ENCODE measurements around the gene MYO1E. TPM values are rescaled to one million over a fixed set of nuclear protein-coding genes. Genes with fewer than 3 reads are reported as not detected.

The MYO1E gene
- total and polyA plus RNA-seq, 2 of the 8 experiments (the other 6 are each of a cell fraction or from before 2014, with no cell fraction given), result 19.6 to 142 TPM

DNA sequence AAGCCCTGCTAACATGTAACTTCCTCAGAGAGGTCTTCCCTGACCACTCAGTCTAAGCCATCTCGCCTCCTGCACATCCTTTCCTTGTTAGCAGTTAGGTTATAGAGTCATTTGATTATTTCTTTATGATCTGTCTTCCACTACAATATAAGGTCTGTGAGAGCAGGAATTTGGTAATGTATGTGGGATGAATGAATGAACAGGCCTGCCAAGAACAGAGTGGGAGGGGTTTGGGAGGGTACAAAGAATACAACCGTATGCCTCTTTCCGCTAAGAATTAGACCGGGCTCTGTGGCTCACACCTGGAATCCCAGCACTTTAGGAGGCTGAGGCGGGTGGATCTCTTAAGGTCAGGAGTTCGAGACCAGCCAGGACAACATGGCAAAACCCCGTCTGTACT is 32.4 kb upstream of the MYO1E start:
- CTCF ChIA-PET (ENCODE audit: partially characterized antibody), result interaction anchor here (0.6 to 1.2 kb wide), 4 partner anchors 9 to 204 kb away, joined by 3 to 8 read pairs (median 4); no protein-coding TSS in a partner anchor
- FAIRE-seq, result no peak
- TF ChIP-seq GTF2F1 (IDR thresholded peaks at IDR 0.05; ENCODE audit: borderline replicate concordance, low read depth, low read length) (no peak), CBX5 (IDR thresholded peaks at IDR 0.05; ENCODE audit: low read depth, low read length) (no peak), SIX5 (IDR thresholded peaks at IDR 0.05; ENCODE audit: low read depth, low read length) (no peak), ASH2L (IDR thresholded peaks at IDR 0.05; ENCODE audit: low read length) (no peak)

More for the DNA sequence above, 32.4 kb upstream of the MYO1E start:
- H3K23ac ChIP-seq (ENCODE audit: insufficient read length), result no peak overlapping the region
- H3K18ac ChIP-seq (ENCODE audit: extremely low read depth, low read length), result no peak overlapping the region
- no peak overlapping the region for H3K4me2 ChIP-seq (ENCODE audit: insufficient read depth in 1 of 2, low read depth in 2 of 2, low read length in 2 of 2)
- no peak overlapping the region for H4K91ac ChIP-seq (replicated peaks; ENCODE audit: insufficient read length, low read length)
- H3K27me3 ChIP-seq (replicated peaks in 1 of 4; ENCODE audit: control insufficient read depth in 3 of 4, extremely low read depth in 1 of 4, insufficient read depth in 3 of 4, low read length in 3 of 4), result peaks cover 0 to 3% (median 2%) of the 10 kb centered on the region in 4 experiments; a peak in 6 of 7 replicates
- peaks cover 6 to 18% (median 12%) of the 10 kb centered on the region in 4 experiments; a peak in 5 of 7 replicates for H3K4me1 ChIP-seq (replicated peaks in 1 of 4; ENCODE audit: control insufficient read depth in 3 of 4, insufficient read depth in 4 of 4, low read length in 3 of 4)
- POLR2A ChIA-PET (ENCODE audit: partially characterized antibody), result no interaction called here
- WGBS, 2 experiments (ENCODE audit: extremely low coverage in 1 of 2, insufficient coverage in 1 of 2, insufficient read length in 1 of 2, insufficient replicate concordance in 2 of 2, low coverage in 1 of 2, low lambda C conversion rate in 2 of 2, missing lambda C conversion rate in 1 of 2), result 87% methylated on average over 7 of the region's 7 CpGs; no CpG with 5 or more reads in 1 of the 2 experiments
- no peaks in the 10 kb centered on the region; the same call in 1 of the 2 replicates for H3K79me1 ChIP-seq (ENCODE audit: low read depth, low read length)
- H4K20me1 ChIP-seq (replicated peaks in 1 of 2; ENCODE audit: control insufficient read depth in 1 of 2, insufficient read depth in 2 of 2, low read length in 2 of 2), result peaks cover 0 to 2% of the 10 kb centered on the region in 2 experiments
- no peak overlapping the region for H2AFZ ChIP-seq (ENCODE audit: low read length)
- H2BK5ac ChIP-seq (ENCODE audit: low read depth, low read length), result no peak overlapping the region
- no peak overlapping the region for H2AK5ac ChIP-seq (ENCODE audit: low read depth, low read length)
- no peak overlapping the region for H2BK12ac ChIP-seq (ENCODE audit: low read depth, low read length)
- no peak overlapping the region for H3K4me3 ChIP-seq (ENCODE audit: extremely low read depth in 1 of 4, insufficient read depth in 2 of 4, low read depth in 3 of 4, low read length in 4 of 4)
- no peak overlapping the region for H3K4ac ChIP-seq (replicated peaks; ENCODE audit: insufficient read length, low read depth, low read length)
- H3K14ac ChIP-seq (ENCODE audit: insufficient read length), result no peak overlapping the region
- H2BK120ac ChIP-seq (replicated peaks; ENCODE audit: low read depth, low read length), result no peak overlapping the region
- no peak overlapping the region for H2BK15ac ChIP-seq (ENCODE audit: low read length)
- no peak overlapping the region for H3K56ac ChIP-seq (replicated peaks; ENCODE audit: insufficient read length, low read depth, low read length)
- no peak for DNase-seq (ENCODE audit: low read depth in 1 of 2, low spot score in 2 of 2)
- H3K36me3 ChIP-seq (ENCODE audit: control insufficient read depth in 2 of 4, insufficient read depth in 4 of 4, low read length in 3 of 4), result no peaks in the 10 kb centered on the region
- H3K23me2 ChIP-seq (ENCODE audit: low read depth, low read length), result no peaks in the 10 kb centered on the region; the same call in 1 of the 2 replicates
- H4K5ac ChIP-seq (ENCODE audit: insufficient read length, low read depth, low read length), result no peak overlapping the region
- H2BK20ac ChIP-seq (ENCODE audit: low read length), result no peak overlapping the region
- H4K8ac ChIP-seq (ENCODE audit: extremely low read depth, insufficient read depth, low read length), result no peak overlapping the region
- H3K9ac ChIP-seq (replicated peaks in 1 of 4; ENCODE audit: extremely low read depth in 1 of 4, low read depth in 3 of 4, low read length in 3 of 4), result no peak overlapping the region
- H3K9me3 ChIP-seq (ENCODE audit: insufficient read depth in 2 of 2, low read depth in 1 of 2, low read length in 1 of 2), result no peaks in the 10 kb centered on the region
- H3K27ac ChIP-seq (ENCODE audit: low read depth, low read length), result no peak overlapping the region
- H3K79me2 ChIP-seq (ENCODE audit: control insufficient read depth in 1 of 2, insufficient read depth in 2 of 2, low read length in 2 of 2), result no peaks in the 10 kb centered on the region
